ENCODE measurements around the gene ATP2B3. TPM values are rescaled to one million over a fixed set of nuclear protein-coding genes. Genes with fewer than 3 reads are reported as not detected.

Gene ATP2B3
- total and polyA plus RNA-seq, 2 of the 4 experiments (the other 2 are of a cell fraction) = under 0.01 to 0.03 TPM

GRCh38 chrX:153504445-153505016 is 12.9 kb upstream of the ATP2B3 start:
- ChIA-PET POLR2A (ENCODE audit: unreplicated experiment) (no interaction called here), CTCF (no interaction called here)
- in situ Hi-C loops (cut with MboI; ENCODE audit: low sequenced_read_pairs) (no loop called here), dilution Hi-C loops (cut with HindIII; ENCODE audit: low sequenced_read_pairs, unreplicated experiment) (no loop called here), intact Hi-C loops (cut with micrococcal nuclease) (no loop called here)
- no peak overlapping the region for H3K18ac ChIP-seq (ENCODE audit: low read depth, low read length)
- no peak overlapping the region for H3K27ac ChIP-seq (ENCODE audit: insufficient read depth, low read length)
- H3K14ac ChIP-seq (replicated peaks; ENCODE audit: low read depth, low read length) = no peak overlapping the region
- H4K5ac ChIP-seq (ENCODE audit: low read depth, low read length) = no peak overlapping the region
- H2BK5ac ChIP-seq (ENCODE audit: low read depth, low read length, poor library complexity, severe bottlenecking) = no peak overlapping the region
- no TSS peak for BruUV-seq (replicated peaks)
- H2AK9ac ChIP-seq (replicated peaks; ENCODE audit: low read depth, low read length, poor library complexity) = no peak overlapping the region
- H3K4me1 ChIP-seq (ENCODE audit: control insufficient read depth, insufficient read depth, low read length) = no peaks in the 10 kb centered on the region
- no peak overlapping the region for H4K8ac ChIP-seq (ENCODE audit: low read depth in 2 of 2, low read length in 2 of 2)
- H2BK15ac ChIP-seq (ENCODE audit: low read depth, low read length) = no peak overlapping the region
- peaks cover 1% of the 10 kb centered on the region; the same call in 1 of the 2 replicates for H3K36me3 ChIP-seq (ENCODE audit: control insufficient read depth, insufficient read depth, low read length)
- no peak overlapping the region for H2AFZ ChIP-seq (replicated peaks; ENCODE audit: low read length, poor library complexity)
- no peak overlapping the region for H3K9ac ChIP-seq (ENCODE audit: low read depth, low read length)
- TF ChIP-seq RFX5 (IDR thresholded peaks at IDR 0.05; ENCODE audit: low read depth, low read length) = no peak
- no peak for TF ChIP-seq SMC3 (IDR thresholded peaks at IDR 0.05; ENCODE audit: low read depth, low read length)
- TF ChIP-seq FOS (IDR thresholded peaks at IDR 0.05; ENCODE audit: low read depth, low read length) = no peak
- no peak for TF ChIP-seq POLR2A (IDR thresholded peaks at IDR 0.05; ENCODE audit: low read depth, low read length)
- no peak for TF ChIP-seq RAD21 (IDR thresholded peaks at IDR 0.05; ENCODE audit: low read length)
- TF ChIP-seq MAFK (IDR thresholded peaks at IDR 0.05; ENCODE audit: low read depth, low read length) = no peak
- TF ChIP-seq BHLHE40 (IDR thresholded peaks at IDR 0.05; ENCODE audit: low read depth, low read length) = no peak
- no peak for TF ChIP-seq CTCF (conservative IDR thresholded peaks at IDR 0.05; ENCODE audit: low read depth, low read length)
- no peak for TF ChIP-seq NFE2L2 (IDR thresholded peaks at IDR 0.05; ENCODE audit: low read depth, low read length)
- TF ChIP-seq, protein P1, sequence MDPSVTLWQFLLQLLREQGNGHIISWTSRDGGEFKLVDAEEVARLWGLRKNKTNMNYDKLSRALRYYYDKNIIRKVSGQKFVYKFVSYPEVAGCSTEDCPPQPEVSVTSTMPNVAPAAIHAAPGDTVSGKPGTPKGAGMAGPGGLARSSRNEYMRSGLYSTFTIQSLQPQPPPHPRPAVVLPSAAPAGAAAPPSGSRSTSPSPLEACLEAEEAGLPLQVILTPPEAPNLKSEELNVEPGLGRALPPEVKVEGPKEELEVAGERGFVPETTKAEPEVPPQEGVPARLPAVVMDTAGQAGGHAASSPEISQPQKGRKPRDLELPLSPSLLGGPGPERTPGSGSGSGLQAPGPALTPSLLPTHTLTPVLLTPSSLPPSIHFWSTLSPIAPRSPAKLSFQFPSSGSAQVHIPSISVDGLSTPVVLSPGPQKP (IDR thresholded peaks at IDR 0.05; ENCODE audit: borderline replicate concordance, low read depth, low read length) = no peak
- TF ChIP-seq, protein P2, sequence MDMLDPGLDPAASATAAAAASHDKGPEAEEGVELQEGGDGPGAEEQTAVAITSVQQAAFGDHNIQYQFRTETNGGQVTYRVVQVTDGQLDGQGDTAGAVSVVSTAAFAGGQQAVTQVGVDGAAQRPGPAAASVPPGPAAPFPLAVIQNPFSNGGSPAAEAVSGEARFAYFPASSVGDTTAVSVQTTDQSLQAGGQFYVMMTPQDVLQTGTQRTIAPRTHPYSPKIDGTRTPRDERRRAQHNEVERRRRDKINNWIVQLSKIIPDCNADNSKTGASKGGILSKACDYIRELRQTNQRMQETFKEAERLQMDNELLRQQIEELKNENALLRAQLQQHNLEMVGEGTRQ (IDR thresholded peaks at IDR 0.05; ENCODE audit: low read depth, low read length) = no peak
- TF ChIP-seq RCOR1 (IDR thresholded peaks at IDR 0.05; ENCODE audit: insufficient replicate concordance, low read length) = no peak
- TF ChIP-seq CHD1 (IDR thresholded peaks at IDR 0.05; ENCODE audit: low read depth, low read length) = no peak
- no peak for TF ChIP-seq CEBPB (IDR thresholded peaks at IDR 0.05; ENCODE audit: low read depth, low read length)
- no peak for TF ChIP-seq MAZ (IDR thresholded peaks at IDR 0.05; ENCODE audit: borderline replicate concordance, low read depth, low read length)
- no peak for TF ChIP-seq MXI1 (IDR thresholded peaks at IDR 0.05; ENCODE audit: borderline replicate concordance, low read depth, low read length)
- no peak overlapping the region for H4K91ac ChIP-seq (ENCODE audit: insufficient read depth, low read depth, low read length)
- WGBS, 2 experiments (ENCODE audit: extremely low coverage in 2 of 2, insufficient read length in 1 of 2) = 79% methylated on average over 7 of the region's 26 CpGs; no CpG with 5 or more reads in 1 of the 2 experiments
- H3K4me3 ChIP-seq (ENCODE audit: insufficient read depth, low read depth, low read length) = no peak overlapping the region
- H3K23ac ChIP-seq (ENCODE audit: low read depth, low read length) = no peak overlapping the region
- peaks cover 6 to 8% of the 10 kb centered on the region in 2 experiments; a peak in 3 of 4 replicates for H3K79me1 ChIP-seq (ENCODE audit: low read depth in 1 of 2, low read length in 2 of 2)
- no peak overlapping the region for H3K4ac ChIP-seq (ENCODE audit: low read depth, low read length)
- H4K20me1 ChIP-seq (ENCODE audit: insufficient read depth, low read length) = peaks cover 6% of the 10 kb centered on the region
- H2AK5ac ChIP-seq (ENCODE audit: low read depth, low read length) = no peak overlapping the region
- no peak overlapping the region for H2BK120ac ChIP-seq (ENCODE audit: low read depth, low read length)
- H3K9me3 ChIP-seq (ENCODE audit: control insufficient read depth, insufficient read depth, low read length) = no peaks in the 10 kb centered on the region; the same call in 1 of the 2 replicates
- no peaks in the 10 kb centered on the region for H3K27me3 ChIP-seq (ENCODE audit: control insufficient read depth, insufficient read depth, low read length)
- no peak overlapping the region for H3K56ac ChIP-seq (ENCODE audit: extremely low read depth, insufficient read depth, low read length)
- ATAC-seq (ENCODE audit: low read depth) (no peak), DNase-seq (no peak)
- no peak overlapping the region for H2BK20ac ChIP-seq (ENCODE audit: low read depth, low read length)
- no peak overlapping the region for H3K4me2 ChIP-seq (ENCODE audit: low read depth, low read length)
- no peaks in the 10 kb centered on the region for H3K9me1 ChIP-seq (ENCODE audit: insufficient read depth, low read length)
